Measurements from ENCODE around the gene FAM89A. TPM values are rescaled to one million over a fixed set of nuclear protein-coding genes. Genes with fewer than 3 reads are reported as not detected.

The FAM89A gene
- total RNA-seq, 3 donors from 2014 or later: 30.7 to 97.1 (median 39.0) TPM

GRCh38 chr1:231039161-231040018, 664 bp downstream of the FAM89A start:
- peak overlapping the region in 1 of 2 donors; percentile 78 for H3K27ac ChIP-seq
- intact Hi-C loops (cut with DNase I; ENCODE audit: low total_unique reads): no loop called here

GRCh38 chr1:231037585-231038517, 2.2 kb downstream of the FAM89A start:
- Histone ChIP-seq H3K36me3 (no peaks in the 10 kb centered on the region), H3K4me3 (no peak overlapping the region), H3K4me1 (no peaks in the 10 kb centered on the region), H3K27me3 (no peaks in the 10 kb centered on the region), H3K9me3 (no peaks in the 10 kb centered on the region), H3K27ac (no peak overlapping the region)
- no peak for DNase-seq (ENCODE audit: low spot score in 2 of 2)
- TF ChIP-seq CTCF (IDR thresholded peaks at IDR 0.05): no peak
- no peak for TF ChIP-seq POLR2A (IDR thresholded peaks at IDR 0.05)
- no peak for TF ChIP-seq POLR2AphosphoS5 (IDR thresholded peaks at IDR 0.05)
- intact Hi-C loops (cut with DNase I; ENCODE audit: low total_unique reads): no loop called here

More at GRCh38 chr1:231039161-231040018, 664 bp downstream of the FAM89A start:
- H3K4me3 ChIP-seq: peak overlapping the region; percentile 71 to 94 (median 81)
- H3K4me1 ChIP-seq: no peaks in the 10 kb centered on the region
- DNase-seq (ENCODE audit: low spot score in 2 of 2): peak in 1 of 2 donors; percentile 54
- TF ChIP-seq CTCF (IDR thresholded peaks at IDR 0.05) (no peak), POLR2A (IDR thresholded peaks at IDR 0.05) (no peak), POLR2AphosphoS5 (IDR thresholded peaks at IDR 0.05) (no peak)
- H3K27me3 ChIP-seq: no peaks in the 10 kb centered on the region
- H3K9me3 ChIP-seq: peaks cover 0 to 1% of the 10 kb centered on the region in 2 donors
- H3K36me3 ChIP-seq: no peaks in the 10 kb centered on the region

- H3K27ac ChIP-seq: no peak overlapping the region
- DNase-seq (ENCODE audit: low spot score in 2 of 2): no peak
- intact Hi-C loops (cut with DNase I; ENCODE audit: low total_unique reads): no loop called here
- H3K4me3 ChIP-seq: no peak overlapping the region
- TF ChIP-seq POLR2AphosphoS5 (IDR thresholded peaks at IDR 0.05): no peak
- TF ChIP-seq CTCF (IDR thresholded peaks at IDR 0.05): no peak
- no peak for TF ChIP-seq POLR2A (IDR thresholded peaks at IDR 0.05)
- no peaks in the 10 kb centered on the region for H3K36me3 ChIP-seq
- no peaks in the 10 kb centered on the region for H3K27me3 ChIP-seq
- H3K9me3 ChIP-seq: no peaks in the 10 kb centered on the region
- H3K4me1 ChIP-seq: no peaks in the 10 kb centered on the region
Measured at GRCh38 chr1:231036416-231036815, 3.6 kb downstream of the FAM89A start.

- Histone ChIP-seq H3K27ac (no peak overlapping the region), H3K4me3 (no peak overlapping the region), H3K4me1 (no peaks in the 10 kb centered on the region), H3K27me3 (no peaks in the 10 kb centered on the region), H3K36me3 (no peaks in the 10 kb centered on the region), H3K9me3 (no peaks in the 10 kb centered on the region)
- DNase-seq (ENCODE audit: low spot score in 2 of 2): no peak
- intact Hi-C loops (cut with DNase I; ENCODE audit: low total_unique reads): no loop called here
- TF ChIP-seq CTCF (IDR thresholded peaks at IDR 0.05) (no peak), POLR2AphosphoS5 (IDR thresholded peaks at IDR 0.05) (no peak), POLR2A (IDR thresholded peaks at IDR 0.05) (no peak)
Measured at GRCh38 chr1:231035799-231036198, 4.3 kb downstream of the FAM89A start.

Data from breast epithelium (tissue), 4 donors.